Measurements from ENCODE around the gene ATAD3C. TPM values are rescaled to one million over a fixed set of nuclear protein-coding genes. Genes with fewer than 3 reads are reported as not detected.

Gene ATAD3C
- total and polyA plus RNA-seq, 2 experiments from 2014 or later, result 0.45 to 1.3 TPM

DNA sequence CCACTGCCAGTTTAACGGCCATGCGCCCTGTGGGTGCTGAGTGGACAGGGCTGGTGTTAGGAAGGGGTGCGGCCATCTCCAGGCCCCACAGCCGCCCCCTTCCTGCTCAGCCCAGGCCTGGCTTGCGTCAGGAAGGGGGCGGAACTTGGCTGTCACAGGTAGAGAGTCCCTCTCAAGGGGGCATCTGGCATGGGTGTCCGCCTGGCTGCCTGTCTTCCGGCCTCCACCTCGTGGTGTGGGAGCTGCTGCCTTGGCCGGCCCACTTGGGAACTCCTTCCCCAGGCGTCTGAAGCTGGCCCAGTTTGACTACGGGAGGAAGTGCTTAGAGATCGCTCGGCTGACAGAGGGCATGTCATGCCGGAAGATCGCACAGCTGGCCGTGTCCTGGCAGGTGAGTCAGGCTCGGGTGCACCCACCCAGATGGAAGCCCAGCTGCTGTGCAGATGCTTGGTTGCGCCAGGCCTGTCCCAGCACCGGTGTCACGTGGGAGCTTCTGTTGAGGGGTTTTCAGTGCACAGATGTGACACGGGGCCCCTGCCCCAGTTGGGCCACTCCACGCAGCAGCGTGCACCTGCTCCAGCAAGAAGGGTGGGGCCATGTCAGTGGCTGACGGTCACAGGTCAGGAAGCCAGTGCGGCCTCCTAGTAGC is 13.0 kb downstream of the ATAD3C start:
- Histone ChIP-seq H3K9me2 (ENCODE audit: insufficient read depth) (no peaks in the 10 kb centered on the region), H3K27me3 (ENCODE audit: insufficient read depth) (no peaks in the 10 kb centered on the region), H3F3A (replicated peaks; ENCODE audit: low read depth) (no peaks in the 10 kb centered on the region), H2AFZ (no peak overlapping the region), H3K4me1 (ENCODE audit: insufficient read depth) (no peaks in the 10 kb centered on the region), H3K36me3 (ENCODE audit: insufficient read depth) (no peaks in the 10 kb centered on the region), H3K4me2 (no peak overlapping the region), H3K4me3 (no peak overlapping the region), H3K27ac (ENCODE audit: low read depth) (no peak overlapping the region), H4K20me1 (replicated peaks; ENCODE audit: insufficient read depth) (no peaks in the 10 kb centered on the region), H3K79me2 (replicated peaks; ENCODE audit: insufficient read depth) (no peaks in the 10 kb centered on the region)
- H3K9me3 Mint-ChIP-seq, result no peaks in the 10 kb centered on the region
- no peak overlapping the region for H3K4me3 Mint-ChIP-seq
- no peak for DNase-seq (ENCODE audit: low spot score)
- peaks cover 3% of the 10 kb centered on the region for H3K27me3 Mint-ChIP-seq (ENCODE audit: insufficient read depth, low read depth, poor library complexity)
- TF ChIP-seq, protein P1, sequence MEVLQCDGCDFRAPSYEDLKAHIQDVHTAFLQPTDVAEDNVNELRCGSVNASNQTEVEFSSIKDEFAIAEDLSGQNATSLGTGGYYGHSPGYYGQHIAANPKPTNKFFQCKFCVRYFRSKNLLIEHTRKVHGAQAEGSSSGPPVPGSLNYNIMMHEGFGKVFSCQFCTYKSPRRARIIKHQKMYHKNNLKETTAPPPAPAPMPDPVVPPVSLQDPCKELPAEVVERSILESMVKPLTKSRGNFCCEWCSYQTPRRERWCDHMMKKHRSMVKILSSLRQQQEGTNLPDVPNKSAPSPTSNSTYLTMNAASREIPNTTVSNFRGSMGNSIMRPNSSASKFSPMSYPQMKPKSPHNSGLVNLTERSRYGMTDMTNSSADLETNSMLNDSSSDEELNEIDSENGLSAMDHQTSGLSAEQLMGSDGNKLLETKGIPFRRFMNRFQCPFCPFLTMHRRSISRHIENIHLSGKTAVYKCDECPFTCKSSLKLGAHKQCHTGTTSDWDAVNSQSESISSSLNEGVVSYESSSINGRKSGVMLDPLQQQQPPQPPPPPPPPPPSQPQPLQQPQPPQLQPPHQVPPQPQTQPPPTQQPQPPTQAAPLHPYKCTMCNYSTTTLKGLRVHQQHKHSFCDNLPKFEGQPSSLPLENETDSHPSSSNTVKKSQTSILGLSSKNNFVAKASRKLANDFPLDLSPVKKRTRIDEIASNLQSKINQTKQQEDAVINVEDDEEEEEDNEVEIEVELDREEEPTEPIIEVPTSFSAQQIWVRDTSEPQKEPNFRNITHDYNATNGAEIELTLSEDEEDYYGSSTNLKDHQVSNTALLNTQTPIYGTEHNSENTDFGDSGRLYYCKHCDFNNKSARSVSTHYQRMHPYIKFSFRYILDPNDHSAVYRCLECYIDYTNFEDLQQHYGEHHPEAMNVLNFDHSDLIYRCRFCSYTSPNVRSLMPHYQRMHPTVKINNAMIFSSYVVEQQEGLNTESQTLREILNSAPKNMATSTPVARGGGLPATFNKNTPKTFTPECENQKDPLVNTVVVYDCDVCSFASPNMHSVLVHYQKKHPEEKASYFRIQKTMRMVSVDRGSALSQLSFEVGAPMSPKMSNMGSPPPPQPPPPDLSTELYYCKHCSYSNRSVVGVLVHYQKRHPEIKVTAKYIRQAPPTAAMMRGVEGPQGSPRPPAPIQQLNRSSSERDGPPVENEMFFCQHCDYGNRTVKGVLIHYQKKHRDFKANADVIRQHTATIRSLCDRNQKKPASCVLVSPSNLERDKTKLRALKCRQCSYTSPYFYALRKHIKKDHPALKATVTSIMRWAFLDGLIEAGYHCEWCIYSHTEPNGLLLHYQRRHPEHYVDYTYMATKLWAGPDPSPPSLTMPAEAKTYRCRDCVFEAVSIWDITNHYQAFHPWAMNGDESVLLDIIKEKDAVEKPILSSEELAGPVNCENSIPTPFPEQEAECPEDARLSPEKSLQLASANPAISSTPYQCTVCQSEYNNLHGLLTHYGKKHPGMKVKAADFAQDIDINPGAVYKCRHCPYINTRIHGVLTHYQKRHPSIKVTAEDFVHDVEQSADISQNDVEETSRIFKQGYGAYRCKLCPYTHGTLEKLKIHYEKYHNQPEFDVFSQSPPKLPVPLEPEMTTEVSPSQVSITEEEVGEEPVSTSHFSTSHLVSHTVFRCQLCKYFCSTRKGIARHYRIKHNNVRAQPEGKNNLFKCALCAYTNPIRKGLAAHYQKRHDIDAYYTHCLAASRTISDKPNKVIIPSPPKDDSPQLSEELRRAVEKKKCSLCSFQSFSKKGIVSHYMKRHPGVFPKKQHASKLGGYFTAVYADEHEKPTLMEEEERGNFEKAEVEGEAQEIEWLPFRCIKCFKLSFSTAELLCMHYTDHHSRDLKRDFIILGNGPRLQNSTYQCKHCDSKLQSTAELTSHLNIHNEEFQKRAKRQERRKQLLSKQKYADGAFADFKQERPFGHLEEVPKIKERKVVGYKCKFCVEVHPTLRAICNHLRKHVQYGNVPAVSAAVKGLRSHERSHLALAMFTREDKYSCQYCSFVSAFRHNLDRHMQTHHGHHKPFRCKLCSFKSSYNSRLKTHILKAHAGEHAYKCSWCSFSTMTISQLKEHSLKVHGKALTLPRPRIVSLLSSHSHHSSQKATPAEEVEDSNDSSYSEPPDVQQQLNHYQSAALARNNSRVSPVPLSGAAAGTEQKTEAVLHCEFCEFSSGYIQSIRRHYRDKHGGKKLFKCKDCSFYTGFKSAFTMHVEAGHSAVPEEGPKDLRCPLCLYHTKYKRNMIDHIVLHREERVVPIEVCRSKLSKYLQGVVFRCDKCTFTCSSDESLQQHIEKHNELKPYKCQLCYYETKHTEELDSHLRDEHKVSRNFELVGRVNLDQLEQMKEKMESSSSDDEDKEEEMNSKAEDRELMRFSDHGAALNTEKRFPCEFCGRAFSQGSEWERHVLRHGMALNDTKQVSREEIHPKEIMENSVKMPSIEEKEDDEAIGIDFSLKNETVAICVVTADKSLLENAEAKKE (CRISPR knock-in tag; IDR thresholded peaks at IDR 0.05), result no peak
- TF ChIP-seq JUNB (IDR thresholded peaks at IDR 0.05; ENCODE audit: unreplicated experiment) (no peak), POLR2AphosphoS5 (IDR thresholded peaks at IDR 0.05; ENCODE audit: low read depth) (no peak), NANOG (IDR thresholded peaks at IDR 0.05; ENCODE audit: borderline replicate concordance) (no peak), EZH2 (IDR thresholded peaks at IDR 0.05; ENCODE audit: low read depth, unreplicated experiment) (no peak), ZNF114 (CRISPR knock-in tag; IDR thresholded peaks at IDR 0.05) (no peak), EZH2phosphoT487 (IDR thresholded peaks at IDR 0.05; ENCODE audit: unreplicated experiment) (no peak), STAT1 (IDR thresholded peaks at IDR 0.05; ENCODE audit: unreplicated experiment) (no peak)
- TF ChIP-seq, protein P2, sequence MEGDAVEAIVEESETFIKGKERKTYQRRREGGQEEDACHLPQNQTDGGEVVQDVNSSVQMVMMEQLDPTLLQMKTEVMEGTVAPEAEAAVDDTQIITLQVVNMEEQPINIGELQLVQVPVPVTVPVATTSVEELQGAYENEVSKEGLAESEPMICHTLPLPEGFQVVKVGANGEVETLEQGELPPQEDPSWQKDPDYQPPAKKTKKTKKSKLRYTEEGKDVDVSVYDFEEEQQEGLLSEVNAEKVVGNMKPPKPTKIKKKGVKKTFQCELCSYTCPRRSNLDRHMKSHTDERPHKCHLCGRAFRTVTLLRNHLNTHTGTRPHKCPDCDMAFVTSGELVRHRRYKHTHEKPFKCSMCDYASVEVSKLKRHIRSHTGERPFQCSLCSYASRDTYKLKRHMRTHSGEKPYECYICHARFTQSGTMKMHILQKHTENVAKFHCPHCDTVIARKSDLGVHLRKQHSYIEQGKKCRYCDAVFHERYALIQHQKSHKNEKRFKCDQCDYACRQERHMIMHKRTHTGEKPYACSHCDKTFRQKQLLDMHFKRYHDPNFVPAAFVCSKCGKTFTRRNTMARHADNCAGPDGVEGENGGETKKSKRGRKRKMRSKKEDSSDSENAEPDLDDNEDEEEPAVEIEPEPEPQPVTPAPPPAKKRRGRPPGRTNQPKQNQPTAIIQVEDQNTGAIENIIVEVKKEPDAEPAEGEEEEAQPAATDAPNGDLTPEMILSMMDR (conservative IDR thresholded peaks at IDR 0.05; ENCODE audit: low read depth in 2 of 2), result no peak
- H3K36me3 Mint-ChIP-seq (ENCODE audit: low read depth), result no peaks in the 10 kb centered on the region
- peak; percentile 73 for ATAC-seq
- no peak overlapping the region for H3K27ac Mint-ChIP-seq
- H3K4me1 Mint-ChIP-seq, result no peaks in the 10 kb centered on the region

Data from GM23338 (cell line).